Prostate gland (tissue), 2 donors: Measurements from ENCODE around the gene CHPF.

Experiments
- CTCF ChIP-seq, 4 experiments: fragments of 200-600 bp in 2 of 4; fragments of 450-650 bp in 2 of 4; sonication (generic) in 2 of 4; IDR thresholded peaks; 1 replicate in 3 of 4; 2 replicates in 1 of 4; pipeline ENCODE4 v1.5.1; 2016 to 2019; ENCODE audit warnings: antibody characterized with exemption in 4 of 4, mild to moderate bottlenecking in 2 of 4, moderate library complexity in 2 of 4
- POLR2A ChIP-seq: fragments of 450-650 bp; IDR thresholded peaks from one replicate; pipeline ENCODE4 v1.6.1; 2016; ENCODE audit warnings: antibody characterized with exemption, mild to moderate bottlenecking

- TF ChIP-seq CTCF (IDR thresholded peaks at IDR 0.05) (no peak), POLR2A (no peak)
These were observed 24.1 kb downstream of the CHPF start for GRCh38 chr2:219519526-219519916.
